Activated naive CD8-positive, alpha-beta T cell (primary cell): ENCODE data around the gene SPEN.
"Not testable (repeated sequence)": the region's sequence is repeated elsewhere in the genome, so short reads cannot be mapped to it uniquely, and the experiment has no call there.

ENCODE experiments used
- H3K27ac Mint-ChIP-seq: one replicate; pipeline ENCODE4 v1.8.0; 2021; ENCODE audit warnings: mixed read lengths
- H3K27me3 Mint-ChIP-seq: one replicate; pipeline ENCODE4 v1.8.0; 2021; ENCODE audit warnings: mixed read lengths
- H3K36me3 Mint-ChIP-seq: one replicate; pipeline ENCODE4 v1.8.0; 2021; ENCODE audit warnings: mixed read lengths
- H3K4me1 Mint-ChIP-seq: one replicate; pipeline ENCODE4 v1.8.0; 2021; ENCODE audit warnings: low read depth, mixed read lengths
- H3K4me3 Mint-ChIP-seq: one replicate; pipeline ENCODE4 v1.8.0; 2021; ENCODE audit warnings: mild to moderate bottlenecking, mixed read lengths
- H3K9me3 Mint-ChIP-seq: one replicate; pipeline ENCODE4 v1.8.0; 2021; ENCODE audit warnings: low read depth, mixed read lengths

Gene SPEN

GRCh38 chr1:15843826-15844572 lies 3.5 kb upstream of the SPEN start:
- H3K9me3 Mint-ChIP-seq = no peaks in the 10 kb centered on the region
- H3K36me3 Mint-ChIP-seq = no peaks in the 10 kb centered on the region
- no peak overlapping the region for H3K4me3 Mint-ChIP-seq
- no peak overlapping the region for H3K27ac Mint-ChIP-seq
- H3K4me1 Mint-ChIP-seq = peaks cover 24% of the 10 kb centered on the region
- H3K27me3 Mint-ChIP-seq = no peaks in the 10 kb centered on the region

DNA sequence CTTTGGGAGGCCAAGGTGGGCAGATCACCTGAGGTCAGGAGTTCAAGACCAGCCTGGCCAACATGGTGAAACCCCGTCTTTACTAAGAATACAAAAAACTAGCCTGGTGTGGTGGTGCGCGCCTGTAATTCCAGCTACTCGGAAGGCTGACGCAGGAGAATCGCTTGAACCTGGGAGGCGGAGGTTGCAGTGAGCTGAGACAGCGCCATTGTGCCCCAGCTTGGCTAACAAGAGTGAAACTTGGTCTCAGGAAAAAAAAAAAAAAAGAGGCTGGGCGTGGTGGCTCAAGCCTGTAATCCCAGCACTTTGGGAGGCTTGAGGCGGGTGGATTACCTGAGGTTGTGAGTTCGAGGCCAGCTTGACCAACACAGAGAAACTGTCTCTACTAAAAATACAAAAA lies 1.5 kb upstream of the SPEN start:
- not testable (repeated sequence) for H3K27me3 Mint-ChIP-seq, H3K9me3 Mint-ChIP-seq, H3K36me3 Mint-ChIP-seq
- peak overlapping the region; percentile 34 for H3K27ac Mint-ChIP-seq
- H3K4me3 Mint-ChIP-seq = peak overlapping the region; percentile 46
- H3K4me1 Mint-ChIP-seq = peaks cover 36% of the 10 kb centered on the region

- Mint-ChIP-seq H3K4me1 (peaks cover 53% of the 10 kb centered on the region), H3K9me3 (no peaks in the 10 kb centered on the region), H3K36me3 (no peaks in the 10 kb centered on the region), H3K27me3 (no peaks in the 10 kb centered on the region), H3K27ac (peak overlapping the region; percentile 81), H3K4me3 (peak overlapping the region; percentile 92)
These were observed 311 bp downstream of the SPEN start for GRCh38 chr1:15847893-15848142.

- H3K4me1 Mint-ChIP-seq = peaks cover 54% of the 10 kb centered on the region
- peak overlapping the region; percentile 93 for H3K27ac Mint-ChIP-seq
- H3K27me3 Mint-ChIP-seq = no peaks in the 10 kb centered on the region
- H3K9me3 Mint-ChIP-seq = no peaks in the 10 kb centered on the region
- peak overlapping the region; percentile 95 for H3K4me3 Mint-ChIP-seq
- H3K36me3 Mint-ChIP-seq = no peaks in the 10 kb centered on the region
These were observed 829 bp downstream of the SPEN start for GRCh38 chr1:15848143-15848928.

- no peaks in the 10 kb centered on the region for H3K27me3 Mint-ChIP-seq
- no peaks in the 10 kb centered on the region for H3K9me3 Mint-ChIP-seq
- H3K4me1 Mint-ChIP-seq = peaks cover 48% of the 10 kb centered on the region
- peak overlapping the region; percentile 95 for H3K4me3 Mint-ChIP-seq
- H3K27ac Mint-ChIP-seq = peak overlapping the region; percentile 93
- H3K36me3 Mint-ChIP-seq = no peaks in the 10 kb centered on the region
These were observed 1.6 kb downstream of the SPEN start for GRCh38 chr1:15848929-15849774.

GRCh38 chr1:15849775-15850324 lies 2.3 kb downstream of the SPEN start:
- no peaks in the 10 kb centered on the region for H3K36me3 Mint-ChIP-seq
- peak overlapping the region; percentile 95 for H3K4me3 Mint-ChIP-seq
- H3K27me3 Mint-ChIP-seq = no peaks in the 10 kb centered on the region
- H3K27ac Mint-ChIP-seq = peak overlapping the region; percentile 93
- H3K9me3 Mint-ChIP-seq = no peaks in the 10 kb centered on the region
- peaks cover 49% of the 10 kb centered on the region for H3K4me1 Mint-ChIP-seq

DNA sequence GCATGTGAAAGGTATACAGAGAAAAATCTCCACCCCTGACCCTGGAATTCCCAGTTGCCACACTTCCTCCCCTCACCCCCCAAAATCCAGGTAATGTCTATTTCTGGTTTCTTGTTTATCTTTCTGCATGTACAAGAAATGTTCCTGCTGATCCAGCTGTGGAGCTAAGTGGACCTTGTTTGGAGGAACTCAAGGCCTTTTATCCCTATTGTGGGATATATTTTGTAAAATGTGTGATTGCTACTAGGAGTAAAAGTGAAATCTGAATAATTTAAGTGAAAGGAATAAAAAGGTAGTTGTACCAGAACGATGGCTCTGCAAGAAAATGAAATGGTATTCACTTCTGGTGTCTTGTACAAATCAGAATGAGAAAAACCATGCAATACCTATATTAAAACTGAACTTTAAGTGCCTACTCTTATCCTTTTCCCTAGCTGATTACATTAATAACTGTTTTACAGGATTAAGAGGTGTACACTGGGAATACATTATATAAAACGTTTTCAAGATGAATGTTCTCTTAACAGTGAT lies 3.0 kb downstream of the SPEN start:
- Mint-ChIP-seq H3K4me1 (peaks cover 48% of the 10 kb centered on the region), H3K4me3 (peak overlapping the region; percentile 95), H3K36me3 (no peaks in the 10 kb centered on the region)

DNA sequence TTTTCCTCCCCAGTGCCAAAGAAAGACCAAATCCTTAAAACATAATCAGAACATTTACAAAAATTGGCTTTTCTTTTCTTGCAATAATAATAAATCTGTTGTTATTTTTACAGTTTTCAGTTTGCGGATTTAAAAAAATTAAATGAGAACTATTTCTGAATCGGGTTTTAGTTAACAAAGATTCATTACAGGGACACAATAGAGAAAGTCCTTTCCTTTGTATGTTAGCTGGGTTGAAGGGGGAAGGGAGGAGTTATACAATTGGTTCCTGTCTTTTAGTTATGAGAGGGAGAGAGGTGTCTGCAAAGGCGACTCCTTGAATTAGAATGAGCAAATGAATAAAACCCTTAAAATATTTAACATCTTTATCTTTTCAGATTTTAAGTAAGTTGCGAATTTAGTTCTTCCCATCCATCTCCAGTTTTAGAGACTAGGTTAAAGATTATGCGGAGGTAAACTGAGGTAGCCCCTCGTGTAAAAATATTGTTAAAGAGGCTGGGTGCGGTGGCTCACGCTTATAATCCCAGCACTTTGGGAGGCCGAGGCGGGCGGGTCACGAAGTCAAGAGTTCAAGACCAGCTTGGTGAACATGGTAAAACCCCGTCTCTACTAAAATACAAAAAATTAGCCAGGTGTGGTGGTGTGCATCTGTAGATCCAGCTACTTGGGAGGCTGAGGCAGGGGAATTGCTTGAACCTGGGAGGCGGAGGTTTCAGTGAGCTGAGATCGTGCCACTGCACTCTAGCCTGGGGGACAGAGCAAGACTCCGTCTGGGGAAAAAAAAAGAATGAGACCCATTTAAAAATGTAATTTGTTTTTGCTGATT lies 3.9 kb downstream of the SPEN start:
- no peaks in the 10 kb centered on the region for H3K36me3 Mint-ChIP-seq
- peak overlapping the region; percentile 64 for H3K4me3 Mint-ChIP-seq
- H3K27me3 Mint-ChIP-seq = no peaks in the 10 kb centered on the region
- peaks cover 42% of the 10 kb centered on the region for H3K4me1 Mint-ChIP-seq
- peak overlapping the region; percentile 64 for H3K27ac Mint-ChIP-seq
- no peaks in the 10 kb centered on the region for H3K9me3 Mint-ChIP-seq

More for the DNA sequence above, 3.0 kb downstream of the SPEN start:
- Mint-ChIP-seq H3K9me3 (no peaks in the 10 kb centered on the region), H3K27ac (peak overlapping the region; percentile 93), H3K27me3 (no peaks in the 10 kb centered on the region)

- Mint-ChIP-seq H3K36me3 (no peaks in the 10 kb centered on the region), H3K27me3 (no peaks in the 10 kb centered on the region), H3K27ac (no peak overlapping the region), H3K4me3 (peak overlapping the region; percentile 64), H3K4me1 (peaks cover 43% of the 10 kb centered on the region), H3K9me3 (no peaks in the 10 kb centered on the region)
These were observed 4.7 kb downstream of the SPEN start for GRCh38 chr1:15852036-15852827.

DNA sequence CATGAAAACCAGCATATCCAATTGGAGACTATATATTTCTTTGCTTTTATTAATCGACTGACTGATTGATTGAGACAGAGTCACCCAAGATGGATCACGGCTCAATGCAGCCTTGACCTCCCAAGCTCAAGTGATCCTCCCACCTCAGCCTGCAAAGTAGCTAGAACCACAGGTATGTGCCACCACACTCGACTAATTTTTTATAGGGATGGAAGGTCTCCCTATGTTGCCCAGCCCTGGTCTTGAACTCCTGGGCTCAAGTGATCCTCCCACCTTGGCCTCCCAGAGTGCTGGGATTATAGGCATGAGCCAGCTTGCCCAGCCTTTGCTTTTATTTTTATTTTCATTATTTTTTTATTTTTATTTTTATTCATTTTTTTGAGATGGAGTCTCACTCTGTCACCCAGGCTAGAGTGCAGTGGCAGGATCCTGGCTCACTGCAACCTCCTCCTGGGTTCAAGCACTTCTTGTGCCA lies 5.4 kb downstream of the SPEN start:
- Mint-ChIP-seq H3K4me1 (peaks cover 44% of the 10 kb centered on the region), H3K27me3 (no peaks in the 10 kb centered on the region), H3K4me3 (peak overlapping the region; percentile 23), H3K36me3 (no peaks in the 10 kb centered on the region), H3K9me3 (no peaks in the 10 kb centered on the region), H3K27ac (no peak overlapping the region)

DNA sequence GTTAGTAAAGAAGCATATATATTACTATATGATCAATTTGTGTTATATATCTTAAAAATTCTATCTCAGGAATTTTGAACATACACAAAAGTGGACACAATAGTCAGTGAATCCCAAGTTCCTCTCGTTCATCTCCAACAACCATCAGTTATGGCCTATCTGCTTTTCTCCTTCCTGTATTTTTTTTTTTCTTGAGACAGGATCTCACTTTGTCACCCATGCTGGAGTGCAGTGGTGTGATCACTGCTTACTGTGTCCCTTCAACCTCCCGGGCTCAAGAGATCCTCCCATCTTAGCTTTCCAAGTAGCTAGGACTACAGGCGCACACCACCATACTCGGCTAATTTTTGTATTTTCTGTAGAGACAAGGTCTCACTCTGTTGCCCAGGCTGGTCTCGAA lies 9.4 kb downstream of the SPEN start:
- H3K36me3 Mint-ChIP-seq = peaks cover 3% of the 10 kb centered on the region
- H3K27ac Mint-ChIP-seq = no peak overlapping the region
- peaks cover 42% of the 10 kb centered on the region for H3K4me1 Mint-ChIP-seq
- H3K27me3 Mint-ChIP-seq = no peaks in the 10 kb centered on the region
- H3K9me3 Mint-ChIP-seq = no peaks in the 10 kb centered on the region
- no peak overlapping the region for H3K4me3 Mint-ChIP-seq

- peak overlapping the region; percentile 12 for H3K4me3 Mint-ChIP-seq
- H3K27me3 Mint-ChIP-seq = no peaks in the 10 kb centered on the region
- H3K9me3 Mint-ChIP-seq = no peaks in the 10 kb centered on the region
- H3K27ac Mint-ChIP-seq = peak overlapping the region; percentile 51
- H3K4me1 Mint-ChIP-seq = peaks cover 40% of the 10 kb centered on the region
- peaks cover 3% of the 10 kb centered on the region for H3K36me3 Mint-ChIP-seq
These were observed 10.7 kb downstream of the SPEN start for GRCh38 chr1:15858069-15858670.
